ENCODE measurements around the gene PRLR.
"Not testable (repeated sequence)": the region's sequence is repeated elsewhere in the genome, so short reads cannot be mapped to it uniquely, and the experiment has no call there.

Gene PRLR

DNA sequence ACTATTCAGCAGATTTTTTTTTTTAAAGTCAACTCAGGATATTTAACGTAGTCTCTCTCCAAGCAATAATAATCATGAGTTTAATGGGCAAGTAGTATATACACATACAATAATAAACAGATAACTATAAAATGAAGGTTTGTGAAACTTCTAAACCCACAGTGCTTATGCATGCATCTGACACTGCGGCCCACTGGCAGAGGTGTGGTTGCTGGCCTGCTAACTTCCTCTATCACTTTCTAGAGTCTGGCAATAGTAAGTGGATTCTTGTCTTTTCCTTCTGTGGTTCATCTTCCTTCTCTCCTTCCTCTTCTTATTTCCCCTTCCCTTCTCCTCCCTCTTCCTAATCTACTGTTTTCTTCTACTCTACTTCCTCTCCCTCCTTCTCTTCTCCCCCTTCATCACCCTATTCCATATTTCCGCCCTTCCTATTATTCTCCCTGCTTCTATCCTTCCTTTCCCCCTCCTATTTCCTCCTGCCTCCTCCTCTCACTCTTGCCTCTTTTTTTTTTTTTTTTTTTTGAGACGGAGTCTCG lies 164.0 kb downstream of the PRLR start:
- no peak for DNase-seq

DNA sequence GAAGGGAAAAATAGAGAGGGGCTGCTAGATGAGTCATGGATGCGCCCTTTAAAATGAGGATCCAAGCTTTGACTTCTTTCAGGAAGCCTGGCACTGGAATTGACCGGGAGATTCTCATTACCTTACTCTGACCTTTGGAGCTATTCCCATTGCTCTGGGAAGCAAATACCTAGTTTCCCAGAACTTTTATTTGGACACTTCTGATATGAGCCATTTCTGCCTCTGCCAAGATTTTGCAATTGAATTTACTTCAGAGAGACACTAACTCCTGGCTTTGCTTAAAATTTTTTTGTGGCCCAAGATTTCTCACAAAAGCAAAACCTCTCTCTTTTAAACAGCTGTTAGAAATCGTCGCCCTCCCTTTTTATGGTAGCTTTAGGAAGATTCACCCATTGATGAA lies 166.9 kb downstream of the PRLR start:
- DNase-seq = no peak

DNA sequence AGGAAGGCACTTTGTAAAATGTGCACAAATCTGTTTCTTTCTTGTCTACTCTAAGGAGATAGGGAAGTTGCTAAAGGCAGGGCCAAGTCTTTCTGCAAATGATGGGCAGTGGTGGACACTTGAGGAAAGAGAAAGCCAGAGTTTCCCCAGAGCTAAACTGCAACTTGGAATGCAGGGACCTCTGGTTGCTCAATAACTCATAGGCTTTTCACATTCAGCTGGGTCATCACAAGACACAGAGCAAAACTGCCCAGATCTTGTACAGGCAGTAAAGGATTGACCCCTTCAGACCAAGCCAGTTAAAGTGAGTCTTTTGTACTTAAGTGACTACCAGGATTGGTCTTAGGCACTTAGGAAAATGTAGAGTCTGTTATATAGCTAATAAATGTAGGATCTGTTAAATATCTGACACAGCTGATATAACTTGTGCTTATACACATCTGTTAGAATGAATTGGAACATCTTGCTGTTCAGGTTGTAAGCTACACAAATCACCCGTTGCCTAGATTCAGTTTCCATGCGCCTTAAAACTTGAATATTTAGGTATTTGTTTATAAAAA lies 169.0 kb downstream of the PRLR start:
- DNase-seq = no peak

DNA sequence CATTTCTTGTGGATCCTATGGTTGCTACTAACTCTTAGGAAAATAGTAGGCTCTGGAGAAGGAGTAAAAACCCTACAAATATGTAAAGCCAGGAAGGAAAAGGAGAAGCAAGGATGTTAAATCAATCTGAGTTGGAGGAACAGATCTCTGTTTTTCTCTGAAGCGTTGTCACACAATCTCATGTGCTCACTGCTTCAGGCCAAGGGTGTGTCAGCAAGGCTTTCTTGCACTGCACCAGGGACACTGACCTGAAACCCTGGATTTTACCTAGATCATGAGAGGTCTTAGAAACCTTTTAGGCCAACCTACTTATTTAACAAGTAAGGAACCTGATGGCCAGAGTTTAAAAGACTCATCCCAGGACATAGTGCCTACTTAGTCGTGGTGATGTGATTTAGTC lies 170.1 kb downstream of the PRLR start:
- no peak for DNase-seq

DNA sequence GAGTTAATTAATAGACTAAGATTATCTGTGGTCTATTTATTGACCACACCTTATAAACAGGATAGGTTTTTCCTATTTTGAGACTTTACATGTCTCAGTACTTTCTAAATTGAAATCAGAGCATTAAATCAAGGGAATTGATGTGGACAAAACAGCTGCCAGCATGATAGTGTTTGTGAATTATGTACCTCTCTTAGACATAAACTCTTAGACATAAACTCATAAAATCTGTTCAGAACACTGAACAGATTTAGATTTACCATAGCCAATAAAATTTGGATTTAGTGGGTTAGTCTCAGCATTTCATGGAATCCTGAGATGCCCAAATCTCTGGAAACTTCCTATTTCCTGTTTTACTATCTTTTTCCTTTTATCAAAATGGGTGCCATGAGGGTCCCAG lies 171.0 kb downstream of the PRLR start:
- DNase-seq = no peak

DNA sequence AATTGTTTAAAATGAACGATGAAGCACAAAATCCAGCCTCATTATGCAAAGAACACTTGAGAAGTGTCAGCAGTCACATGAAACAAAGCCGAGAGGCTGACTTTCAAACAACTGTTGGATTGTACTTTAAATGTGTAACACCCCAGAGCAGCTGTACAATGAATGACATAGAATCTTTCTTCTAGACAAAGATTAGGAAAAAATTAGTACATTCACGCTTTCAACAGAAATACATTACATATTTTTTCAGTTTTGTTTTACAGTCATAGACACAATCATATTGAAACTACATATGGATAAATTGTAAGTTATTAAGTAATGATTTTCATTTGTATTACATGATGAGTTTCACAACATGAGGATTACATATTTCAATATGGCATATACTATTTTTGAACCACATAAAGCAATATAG lies 171.9 kb downstream of the PRLR start:
- no peak for DNase-seq

DNA sequence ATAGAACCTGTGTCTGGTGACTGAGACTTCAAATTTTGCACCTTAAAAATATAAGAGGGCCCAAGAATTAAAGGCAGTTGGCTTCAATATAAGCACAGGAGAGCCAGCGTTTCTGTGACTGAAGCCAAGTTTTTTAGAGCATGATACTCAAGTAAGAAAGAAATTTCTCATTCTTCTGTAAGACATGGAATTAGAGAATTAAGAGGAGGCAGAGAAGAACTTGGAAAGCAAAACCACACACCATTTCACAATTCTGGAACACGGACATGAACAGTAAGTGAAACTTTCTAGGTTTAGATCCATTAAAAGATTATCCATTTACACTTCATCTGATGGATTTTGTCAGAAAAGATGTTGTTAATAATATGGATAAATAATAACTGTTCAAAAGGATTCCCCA lies 173.6 kb downstream of the PRLR start:
- no peak for DNase-seq

DNA sequence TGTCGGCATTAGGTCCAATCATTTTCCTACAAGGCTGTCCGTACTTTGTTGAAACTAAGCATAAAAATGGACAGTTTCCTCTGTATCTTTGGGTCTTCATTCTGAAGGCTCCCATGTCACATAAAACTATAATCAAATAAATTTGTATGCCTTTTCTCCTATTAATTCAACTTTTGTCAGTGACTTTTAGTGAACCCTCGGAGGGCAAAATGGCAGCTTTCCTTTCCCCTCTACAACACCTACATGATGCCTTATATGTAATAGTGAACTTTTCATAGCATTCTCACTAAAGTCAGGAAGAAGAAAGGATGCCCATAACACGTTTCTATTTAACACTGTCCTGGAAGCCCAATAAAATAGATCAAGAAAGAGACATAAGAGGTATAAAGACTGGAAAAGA lies 177.4 kb downstream of the PRLR start:
- DNase-seq = no peak

DNA sequence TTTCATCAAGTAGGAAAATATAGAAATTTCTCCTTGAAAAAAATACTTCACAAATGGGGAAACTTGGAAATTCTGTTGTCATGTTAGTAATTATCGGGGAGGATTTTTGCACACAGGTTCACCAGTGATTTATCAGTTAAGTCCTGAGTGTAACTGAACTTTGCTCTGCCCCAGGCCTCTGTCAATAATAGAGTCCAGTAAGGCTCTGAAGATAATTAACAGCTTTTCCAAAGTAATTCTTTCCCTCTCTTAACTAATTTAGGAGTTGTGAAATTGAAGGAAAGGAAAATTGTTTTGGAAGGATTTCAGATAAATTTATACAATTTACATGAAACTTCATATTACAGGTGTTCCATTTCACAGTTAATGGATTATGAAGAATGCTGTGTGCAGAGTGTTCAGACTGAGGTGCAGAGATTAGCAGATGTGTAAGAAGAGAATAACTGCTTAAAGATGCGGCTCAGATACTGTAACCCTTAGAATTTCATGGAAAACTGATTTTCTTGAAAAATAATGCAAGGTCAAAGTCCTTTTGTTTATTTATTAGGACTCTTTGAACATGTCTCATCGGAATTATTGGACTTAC lies 179.7 kb downstream of the PRLR start:
- no peak for DNase-seq

DNA sequence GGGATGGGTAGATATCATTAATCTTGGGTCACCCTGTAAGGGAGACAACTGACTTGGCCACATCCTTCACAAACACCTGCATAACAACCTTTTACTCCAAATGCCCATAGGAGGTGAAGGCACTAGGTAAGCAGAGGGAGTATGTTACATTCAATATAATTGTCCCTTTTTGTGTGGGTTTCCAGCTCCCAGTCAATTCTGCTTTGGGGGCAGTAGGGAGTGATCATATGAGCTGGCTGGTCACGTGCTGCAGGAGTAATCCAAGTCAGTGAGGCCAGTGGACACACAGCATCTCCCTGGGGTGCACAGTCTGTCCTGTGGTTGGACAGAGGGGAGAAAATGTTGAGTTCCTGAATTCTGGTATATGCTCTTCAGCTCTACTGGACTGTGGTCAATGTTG lies 181.4 kb downstream of the PRLR start:
- DNase-seq = no peak

DNA sequence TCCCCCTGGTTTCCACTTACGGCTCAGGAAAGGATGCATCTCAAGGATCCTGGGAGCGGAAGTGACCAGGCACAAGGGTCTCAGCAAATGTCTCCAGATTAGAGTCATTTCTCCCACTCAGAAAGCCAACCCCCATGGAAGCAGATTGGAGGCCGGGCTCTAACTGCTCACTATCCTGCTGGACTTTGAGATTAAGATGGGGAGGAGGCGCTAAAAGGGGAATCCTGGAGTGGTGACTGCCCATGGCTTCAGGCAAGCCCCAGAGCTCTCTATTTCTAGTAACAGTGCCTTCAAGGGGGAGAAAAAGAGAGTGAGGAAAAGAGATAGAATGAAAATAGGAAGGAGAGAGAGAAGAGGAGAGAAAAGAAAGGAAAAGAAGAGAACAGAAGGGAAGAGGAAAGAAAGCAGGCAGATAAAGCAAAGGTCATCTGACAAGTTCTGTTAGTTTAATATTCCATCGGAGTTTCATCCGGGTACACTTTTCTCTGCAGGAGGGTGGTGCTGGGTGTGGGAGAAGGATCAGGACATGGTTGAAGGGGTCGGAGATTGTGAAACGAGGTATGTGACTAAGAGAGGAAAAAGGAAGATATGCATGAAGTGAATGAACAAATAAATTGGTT lies 182.4 kb downstream of the PRLR start, which contains the start of gene AGXT2:
AGXT2 (minus strand) TSS at position 165 of the 620 bp plus-strand sequence; CDS start at position 108, 57 bp downstream.
- no peak for DNase-seq

DNA sequence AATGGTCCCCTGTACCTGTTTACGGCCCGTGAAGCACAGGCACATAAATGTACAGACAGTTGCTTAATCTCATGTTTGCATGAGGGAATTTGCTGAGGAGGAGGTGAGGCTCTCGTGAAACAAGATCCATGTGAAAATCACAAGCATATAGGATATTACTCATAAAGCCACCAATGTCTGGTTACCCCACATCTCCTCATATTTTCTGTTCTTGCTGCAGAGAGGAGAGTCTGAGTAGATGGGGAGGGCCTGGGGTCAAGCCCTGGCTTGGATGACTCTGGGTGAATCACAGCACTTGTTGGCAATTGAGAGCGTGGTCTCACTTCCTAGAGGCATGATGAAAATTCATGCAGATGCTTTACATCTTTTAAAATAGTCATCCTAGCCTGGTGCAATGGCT lies 183.5 kb downstream of the PRLR start:
- DNase-seq = no peak

DNA sequence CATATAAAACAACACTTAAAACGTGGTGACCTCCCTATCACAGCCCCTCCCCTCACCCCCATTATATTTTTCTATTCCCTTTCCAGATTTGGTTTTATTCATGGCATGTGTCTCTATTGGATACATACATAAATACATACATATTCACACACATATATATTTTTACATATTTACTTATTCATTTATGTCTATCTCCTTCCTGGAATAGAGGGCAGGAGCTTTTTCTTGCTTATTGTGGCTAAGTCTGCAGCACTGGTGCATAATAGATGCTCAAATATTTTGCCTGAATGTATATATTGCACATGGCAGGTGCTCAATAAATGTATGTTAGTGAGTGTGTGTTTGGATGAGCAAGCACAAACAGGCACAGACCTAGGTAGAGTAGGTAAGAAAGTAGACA lies 185.0 kb downstream of the PRLR start:
- DNase-seq = no peak

DNA sequence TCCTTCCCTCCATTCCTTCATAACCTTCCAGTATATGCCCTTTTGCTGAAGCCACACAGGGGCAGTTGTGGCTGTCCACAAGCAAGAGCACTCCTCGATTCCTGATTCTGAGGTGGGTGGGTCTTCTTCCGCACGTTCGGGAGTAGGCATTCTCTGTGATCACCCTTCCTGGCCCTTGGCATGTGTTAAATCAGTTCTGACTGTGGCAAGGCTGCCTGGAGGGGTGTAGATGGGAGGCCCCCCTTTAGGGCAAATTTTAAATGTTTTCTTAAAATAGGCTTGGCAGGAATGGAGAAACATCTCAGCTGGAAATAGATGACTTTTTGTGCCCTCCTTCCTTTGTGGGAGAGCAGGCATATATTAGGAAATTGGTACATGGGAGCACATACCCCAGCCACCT lies 185.6 kb downstream of the PRLR start:
- DNase-seq = no peak

DNA sequence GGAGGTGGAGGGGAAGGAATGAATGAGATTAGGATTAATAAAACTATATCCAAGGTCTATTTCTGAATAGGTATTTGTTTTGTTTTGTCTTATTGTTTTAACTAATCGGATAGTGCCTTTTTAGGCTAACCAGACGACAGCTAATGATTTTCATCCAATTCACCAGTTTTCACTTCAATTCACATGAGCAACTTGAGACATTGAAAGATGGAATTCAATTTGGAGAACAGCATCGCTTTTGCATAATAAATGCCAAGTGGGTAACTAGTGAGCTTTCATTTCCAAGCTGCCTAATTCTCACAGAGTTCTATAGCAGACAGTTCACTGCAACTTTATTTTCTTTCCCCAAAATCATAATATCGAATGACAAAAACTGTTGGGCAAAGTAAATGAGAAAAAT lies 187.5 kb downstream of the PRLR start:
- DNase-seq = no peak

DNA sequence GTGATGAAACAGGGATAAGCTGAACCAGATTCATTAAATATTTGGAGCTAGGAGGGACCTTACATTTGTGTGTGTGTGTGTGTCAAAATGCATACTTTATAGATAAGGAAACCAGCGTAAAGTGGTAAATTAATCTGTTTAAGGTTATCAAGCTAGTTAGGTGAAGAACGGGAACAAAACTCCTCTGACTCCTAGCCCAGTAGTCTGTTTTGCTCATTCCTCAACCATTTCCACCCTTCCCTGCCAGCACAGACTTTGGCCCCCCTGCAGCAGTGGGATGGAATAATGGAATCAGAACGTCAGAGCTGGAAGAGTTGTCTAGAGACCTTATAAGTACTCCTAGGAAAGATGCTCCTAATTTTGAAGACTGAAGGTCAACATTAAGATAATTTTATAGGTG lies 189.0 kb downstream of the PRLR start:
- no peak for DNase-seq

DNA sequence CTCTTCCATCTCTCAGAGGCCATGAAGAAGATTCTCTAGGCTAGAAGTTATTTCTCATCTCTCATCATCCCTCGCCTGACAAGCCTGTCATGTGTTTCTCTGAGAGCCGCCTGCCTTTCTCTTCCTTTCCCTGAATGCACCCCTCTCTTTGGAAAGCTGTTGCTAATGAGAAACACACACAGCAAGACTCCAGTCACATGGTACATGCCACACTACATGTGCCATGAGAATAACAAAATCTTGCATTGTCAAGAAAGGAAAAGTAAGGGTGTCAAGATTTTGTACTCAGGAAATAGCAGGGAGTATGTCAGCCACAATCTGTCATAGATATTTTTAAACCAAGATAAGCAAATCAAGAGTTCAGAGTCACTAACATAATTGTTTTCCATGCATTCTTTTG lies 191.4 kb downstream of the PRLR start:
- no peak for DNase-seq

DNA sequence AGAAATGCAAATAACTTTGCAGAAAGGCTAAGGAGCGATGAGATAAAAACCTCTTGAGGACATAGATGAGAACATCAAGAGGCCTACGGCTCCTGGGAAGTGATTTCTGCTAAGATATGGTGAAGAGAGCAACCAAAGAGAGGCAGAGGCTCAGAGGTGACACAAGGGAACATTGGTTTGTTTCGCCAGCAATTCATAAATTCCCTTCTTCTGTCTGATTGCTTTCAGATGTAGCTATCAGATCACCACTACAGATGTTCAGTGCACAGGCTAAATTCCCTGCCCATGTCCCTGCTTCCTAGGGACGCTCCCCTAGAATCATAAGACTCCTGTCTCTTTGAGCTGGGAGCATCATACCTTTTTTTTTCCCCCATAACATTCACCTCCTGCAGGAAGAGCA lies 193.8 kb downstream of the PRLR start:
- DNase-seq = no peak

DNA sequence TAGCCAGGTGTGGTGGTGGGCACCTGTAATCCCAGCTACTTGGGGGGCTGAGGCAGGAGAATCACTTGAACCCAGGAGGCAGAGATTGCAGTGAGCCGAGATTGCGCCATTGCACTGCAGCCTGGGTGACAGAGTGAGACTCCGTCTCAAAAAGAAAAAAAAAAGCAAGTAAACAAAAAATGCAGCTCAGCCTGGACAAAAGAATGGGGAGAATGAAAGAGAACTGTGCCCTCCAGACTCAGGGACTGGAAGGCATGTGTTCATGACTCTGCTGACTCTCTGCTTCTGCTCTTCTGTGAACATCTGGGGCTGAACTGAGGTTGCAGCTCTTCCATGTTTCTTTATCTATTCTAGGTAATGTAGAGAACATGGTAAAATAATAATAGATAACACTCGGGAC lies 194.4 kb downstream of the PRLR start:
- not testable (repeated sequence) for DNase-seq

DNA sequence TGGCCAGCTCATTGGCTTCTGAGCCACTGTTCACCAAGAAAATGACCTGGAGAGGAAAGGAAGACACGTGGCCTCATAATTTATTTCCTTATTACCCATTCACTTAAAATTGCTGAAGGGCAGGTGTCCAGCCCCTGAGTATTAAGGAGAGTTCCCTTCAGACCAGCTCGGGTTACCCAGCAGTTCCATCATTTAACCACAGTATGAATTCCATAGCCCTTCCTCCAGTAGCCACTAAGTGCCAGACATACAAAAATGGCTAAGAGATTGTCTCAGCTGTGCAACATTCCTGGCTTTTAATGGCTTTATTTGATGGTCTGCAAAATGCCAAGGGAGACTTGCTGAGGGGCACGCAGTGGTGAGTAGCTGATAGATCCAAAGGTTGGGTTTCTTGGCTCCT lies 195.0 kb downstream of the PRLR start:
- DNase-seq = no peak

DNA sequence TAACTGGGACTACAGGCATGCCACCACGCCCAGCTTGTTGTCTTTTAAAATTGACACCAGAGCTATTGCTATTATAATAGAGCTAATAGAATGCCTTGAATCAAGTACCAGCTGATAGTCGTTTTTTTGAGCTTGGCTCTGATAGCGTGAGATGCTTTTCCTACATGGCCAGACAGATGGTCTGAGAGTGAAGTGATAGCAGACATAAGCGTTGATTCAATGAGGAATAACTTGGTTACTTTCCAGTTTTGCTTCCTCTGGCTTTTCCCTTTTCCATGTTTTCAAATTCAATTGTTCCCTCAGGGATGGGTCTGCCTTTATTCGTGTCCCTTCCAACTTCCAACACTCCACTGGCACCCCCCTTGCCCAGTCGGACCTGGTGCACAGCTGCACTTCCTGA lies 197.9 kb downstream of the PRLR start:
- no peak for DNase-seq

DNA sequence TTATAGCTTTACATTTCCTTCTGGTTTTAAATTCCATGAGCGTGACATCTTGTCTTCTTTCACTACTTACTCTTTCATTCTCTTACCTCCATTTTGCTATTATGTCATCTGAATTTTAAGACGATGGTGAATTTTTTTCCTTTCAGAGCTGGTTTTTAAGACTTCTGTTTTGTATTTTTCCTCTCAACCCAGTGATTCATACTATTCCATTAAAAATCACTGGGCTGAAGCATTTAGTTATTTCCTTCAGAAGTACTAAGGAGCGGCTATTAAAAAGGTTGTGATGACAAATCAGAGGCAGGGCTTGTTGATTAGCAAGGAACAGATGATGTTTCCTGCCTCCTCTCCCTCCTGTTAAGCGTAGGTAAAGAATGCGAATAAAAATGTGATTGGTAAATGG lies 199.0 kb downstream of the PRLR start:
- DNase-seq = no peak

DNA sequence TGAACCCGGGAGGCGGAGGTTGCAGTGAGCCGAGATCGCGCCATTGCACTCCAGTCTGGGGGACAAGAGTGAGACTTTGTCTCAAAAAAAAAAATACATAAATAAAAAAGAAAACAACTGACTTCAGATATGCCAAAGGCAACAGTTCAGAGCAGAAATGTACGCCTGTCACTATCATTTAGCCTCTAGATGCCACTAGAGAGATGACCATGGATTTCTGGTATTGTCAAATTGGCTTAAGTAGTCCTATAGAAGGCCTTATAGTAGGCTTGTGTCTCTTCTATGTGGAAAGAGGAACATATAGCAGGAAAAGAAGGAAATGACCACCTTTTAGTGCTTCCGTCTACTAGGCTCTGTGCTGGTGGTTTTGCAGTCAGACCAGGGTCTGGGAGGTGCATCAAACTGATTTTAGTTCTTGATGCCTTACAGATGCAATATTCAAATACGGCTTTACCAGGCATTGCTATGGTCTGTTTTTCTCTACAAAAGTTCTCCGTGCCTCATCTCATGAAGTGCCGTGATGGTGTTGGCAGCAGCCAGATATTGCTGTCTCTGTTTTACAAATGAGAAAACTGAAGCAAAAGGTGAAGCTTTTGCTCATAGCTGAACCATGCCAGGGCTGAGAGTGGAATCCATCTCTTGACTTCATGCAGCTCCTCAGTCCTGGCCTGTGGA lies 199.7 kb downstream of the PRLR start:
- DNase-seq = no peak

DNA sequence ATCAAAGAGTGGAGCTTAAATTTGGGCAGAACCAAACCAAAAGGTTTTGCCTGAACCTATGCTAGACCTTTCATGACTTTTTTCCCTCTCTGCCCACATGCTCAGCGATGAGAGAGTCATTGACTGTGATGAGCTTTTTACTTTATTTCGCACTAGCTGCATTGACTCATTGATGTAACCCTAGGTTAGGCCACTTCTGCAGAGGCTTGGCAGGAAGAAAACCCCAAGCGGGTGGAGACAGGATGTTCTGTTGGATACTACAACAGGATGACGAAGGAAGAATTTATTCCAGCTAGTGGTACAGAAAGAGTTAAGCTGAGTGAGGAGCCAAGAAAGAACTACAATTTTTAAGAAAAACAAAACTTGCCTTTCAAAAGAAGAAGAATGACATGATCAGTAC lies 201.0 kb downstream of the PRLR start:
- DNase-seq = no peak

All from stimulated activated naive CD4-positive, alpha-beta T cell treated with Interleukin-2 at 50 U/mL for 16 hours (primary cell).